Glutamatergic neuron (in vitro differentiated cells): ENCODE data around the gene VMP1. TPM values are rescaled to one million over a fixed set of nuclear protein-coding genes. Genes with fewer than 3 reads are reported as not detected.

Source experiments
- DNase-seq: peaks from one replicate; pipeline ENCODE4 v3.0.0; 2022
- H3K27ac Mint-ChIP-seq: one replicate; pipeline ENCODE4 v1.8.0; 2020; ENCODE audit warnings: mild to moderate bottlenecking, mixed read lengths, inconsistent platforms; ENCODE audit not compliant: unreplicated experiment
- H3K27me3 Mint-ChIP-seq: one replicate; pipeline ENCODE4 v1.8.0; 2020; ENCODE audit warnings: mild to moderate bottlenecking, moderate library complexity, mixed read lengths, inconsistent platforms; ENCODE audit not compliant: unreplicated experiment
- H3K36me3 Mint-ChIP-seq: one replicate; pipeline ENCODE4 v1.8.0; 2020; ENCODE audit warnings: mild to moderate bottlenecking, mixed read lengths, inconsistent platforms; ENCODE audit not compliant: unreplicated experiment
- H3K4me1 Mint-ChIP-seq: one replicate; pipeline ENCODE4 v1.8.0; 2020; ENCODE audit warnings: mild to moderate bottlenecking, low read depth, mixed read lengths, inconsistent platforms; ENCODE audit not compliant: unreplicated experiment
- H3K4me3 Mint-ChIP-seq: one replicate; pipeline ENCODE4 v1.8.0; 2020; ENCODE audit warnings: mild to moderate bottlenecking, mixed read lengths, inconsistent platforms; ENCODE audit not compliant: unreplicated experiment
- H3K9me3 Mint-ChIP-seq: one replicate; pipeline ENCODE4 v1.8.0; 2020; ENCODE audit warnings: mild to moderate bottlenecking, moderate library complexity, mixed read lengths, inconsistent platforms; ENCODE audit not compliant: unreplicated experiment
- total RNA-seq: library from RNA; stranded (reverse); fragmentation: NEBNext Ultra II Directional; extraction: Animal tissue kit (Norgen Biotek cat#: 25700); gene quantifications from one replicate; pipeline ENCODE4 v1.2.1, GENCODE V29; 2021; ENCODE audit not compliant: unreplicated experiment
- TF ChIP-seq, protein P1 (sequence below): fragments of 200-600 bp; sonication (generic); IDR thresholded peaks from one replicate; pipeline ENCODE4 v1.5.0; 2021; ENCODE audit not compliant: partially characterized antibody, unreplicated experiment

The VMP1 gene
- total RNA-seq, 1 donor from 2014 or later = 64.1 TPM

DNA sequence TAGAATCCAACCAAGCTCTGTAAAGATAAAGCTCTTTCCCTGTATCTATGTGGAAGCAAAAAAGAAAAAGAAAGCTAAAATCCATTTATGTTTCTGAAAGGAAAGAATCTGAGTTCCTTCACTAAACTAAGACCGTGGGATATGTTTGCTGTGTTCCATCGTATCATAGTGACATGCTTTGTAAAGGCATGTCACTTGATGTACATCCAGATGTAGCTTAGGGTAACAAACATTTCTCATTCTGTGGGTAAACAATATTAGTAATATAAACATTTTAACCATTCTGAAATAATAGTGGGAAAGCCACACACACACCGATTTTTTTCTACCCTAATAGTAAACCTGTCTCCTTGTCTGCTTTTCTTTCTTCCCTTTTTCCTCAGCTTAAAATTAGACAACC, 107.2 kb downstream of the VMP1 start:
- TF ChIP-seq, protein P1, sequence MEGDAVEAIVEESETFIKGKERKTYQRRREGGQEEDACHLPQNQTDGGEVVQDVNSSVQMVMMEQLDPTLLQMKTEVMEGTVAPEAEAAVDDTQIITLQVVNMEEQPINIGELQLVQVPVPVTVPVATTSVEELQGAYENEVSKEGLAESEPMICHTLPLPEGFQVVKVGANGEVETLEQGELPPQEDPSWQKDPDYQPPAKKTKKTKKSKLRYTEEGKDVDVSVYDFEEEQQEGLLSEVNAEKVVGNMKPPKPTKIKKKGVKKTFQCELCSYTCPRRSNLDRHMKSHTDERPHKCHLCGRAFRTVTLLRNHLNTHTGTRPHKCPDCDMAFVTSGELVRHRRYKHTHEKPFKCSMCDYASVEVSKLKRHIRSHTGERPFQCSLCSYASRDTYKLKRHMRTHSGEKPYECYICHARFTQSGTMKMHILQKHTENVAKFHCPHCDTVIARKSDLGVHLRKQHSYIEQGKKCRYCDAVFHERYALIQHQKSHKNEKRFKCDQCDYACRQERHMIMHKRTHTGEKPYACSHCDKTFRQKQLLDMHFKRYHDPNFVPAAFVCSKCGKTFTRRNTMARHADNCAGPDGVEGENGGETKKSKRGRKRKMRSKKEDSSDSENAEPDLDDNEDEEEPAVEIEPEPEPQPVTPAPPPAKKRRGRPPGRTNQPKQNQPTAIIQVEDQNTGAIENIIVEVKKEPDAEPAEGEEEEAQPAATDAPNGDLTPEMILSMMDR = no peak
- no peaks in the 10 kb centered on the region for H3K27me3 Mint-ChIP-seq
- no peak overlapping the region for H3K27ac Mint-ChIP-seq
- H3K9me3 Mint-ChIP-seq = peaks cover 3% of the 10 kb centered on the region
- H3K36me3 Mint-ChIP-seq = no peaks in the 10 kb centered on the region
- H3K4me1 Mint-ChIP-seq = peaks cover 4% of the 10 kb centered on the region
- no peak overlapping the region for H3K4me3 Mint-ChIP-seq
- DNase-seq = no peak

DNA sequence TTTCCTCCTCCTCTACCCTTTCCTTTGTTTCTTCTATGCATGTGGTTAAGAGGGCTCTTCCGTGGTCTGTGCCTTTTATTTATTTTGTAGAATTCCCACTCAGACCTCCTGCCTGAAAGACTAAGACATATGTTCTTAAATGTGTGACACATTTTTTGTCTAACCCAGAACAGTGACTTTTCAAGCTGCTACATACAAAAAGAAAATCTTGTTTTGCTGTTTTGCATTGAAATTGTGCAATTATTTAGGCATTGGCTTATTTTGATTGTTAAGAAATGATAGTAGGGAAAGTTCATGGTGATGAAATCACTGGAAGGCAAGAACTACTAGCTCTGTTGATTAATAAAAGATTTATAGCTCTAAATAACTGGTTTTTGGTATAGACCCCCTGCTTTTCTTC, 108.5 kb downstream of the VMP1 start:
- H3K4me1 Mint-ChIP-seq = peaks cover 4% of the 10 kb centered on the region
- H3K27me3 Mint-ChIP-seq = no peaks in the 10 kb centered on the region
- TF ChIP-seq, protein P1 = no peak
- DNase-seq = no peak
- no peaks in the 10 kb centered on the region for H3K36me3 Mint-ChIP-seq
- peaks cover 3% of the 10 kb centered on the region for H3K9me3 Mint-ChIP-seq
- H3K4me3 Mint-ChIP-seq = no peak overlapping the region
- no peak overlapping the region for H3K27ac Mint-ChIP-seq

DNA sequence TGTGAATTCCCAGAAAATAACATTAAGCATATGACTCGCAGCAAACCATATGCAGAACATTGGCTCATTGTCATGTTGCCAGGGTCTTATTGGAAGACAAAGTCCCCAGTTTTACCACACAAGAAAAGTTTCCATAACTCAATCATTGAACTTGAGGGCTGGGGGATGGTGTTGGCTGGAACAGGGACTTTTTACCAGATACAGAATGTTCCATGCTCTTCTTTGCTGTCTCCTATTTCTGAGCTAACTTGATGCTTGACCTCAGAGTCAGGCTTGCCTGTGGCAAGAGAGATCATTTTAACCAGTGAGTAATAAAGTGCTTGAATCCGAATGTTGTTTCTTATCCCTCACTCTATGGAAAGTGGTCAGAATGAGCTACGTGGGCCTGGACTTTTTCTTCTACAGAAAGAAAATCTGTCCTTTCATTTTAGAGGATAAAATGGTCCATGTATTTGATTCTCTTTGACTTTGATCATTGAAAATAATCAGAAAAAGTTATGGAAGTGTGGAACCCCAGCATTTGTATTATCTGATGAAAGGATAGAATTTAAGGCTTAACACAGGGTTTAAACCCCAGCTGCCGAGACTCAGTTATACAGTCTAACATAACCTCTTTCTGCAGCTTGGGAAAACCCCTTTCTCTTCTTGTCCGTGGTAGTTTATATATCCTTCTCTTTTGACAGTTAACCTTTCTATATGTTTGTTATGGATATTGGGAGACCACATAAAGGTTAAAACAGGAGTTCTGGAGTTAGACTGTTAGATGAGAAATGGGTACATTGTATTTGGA, 118.3 kb downstream of the VMP1 start:
- Mint-ChIP-seq H3K4me1 (peaks cover 7% of the 10 kb centered on the region), H3K27ac (no peak overlapping the region), H3K27me3 (no peaks in the 10 kb centered on the region), H3K36me3 (no peaks in the 10 kb centered on the region), H3K9me3 (peaks cover 2% of the 10 kb centered on the region), H3K4me3 (no peak overlapping the region)
- TF ChIP-seq, protein P1 = no peak
- no peak for DNase-seq

DNA sequence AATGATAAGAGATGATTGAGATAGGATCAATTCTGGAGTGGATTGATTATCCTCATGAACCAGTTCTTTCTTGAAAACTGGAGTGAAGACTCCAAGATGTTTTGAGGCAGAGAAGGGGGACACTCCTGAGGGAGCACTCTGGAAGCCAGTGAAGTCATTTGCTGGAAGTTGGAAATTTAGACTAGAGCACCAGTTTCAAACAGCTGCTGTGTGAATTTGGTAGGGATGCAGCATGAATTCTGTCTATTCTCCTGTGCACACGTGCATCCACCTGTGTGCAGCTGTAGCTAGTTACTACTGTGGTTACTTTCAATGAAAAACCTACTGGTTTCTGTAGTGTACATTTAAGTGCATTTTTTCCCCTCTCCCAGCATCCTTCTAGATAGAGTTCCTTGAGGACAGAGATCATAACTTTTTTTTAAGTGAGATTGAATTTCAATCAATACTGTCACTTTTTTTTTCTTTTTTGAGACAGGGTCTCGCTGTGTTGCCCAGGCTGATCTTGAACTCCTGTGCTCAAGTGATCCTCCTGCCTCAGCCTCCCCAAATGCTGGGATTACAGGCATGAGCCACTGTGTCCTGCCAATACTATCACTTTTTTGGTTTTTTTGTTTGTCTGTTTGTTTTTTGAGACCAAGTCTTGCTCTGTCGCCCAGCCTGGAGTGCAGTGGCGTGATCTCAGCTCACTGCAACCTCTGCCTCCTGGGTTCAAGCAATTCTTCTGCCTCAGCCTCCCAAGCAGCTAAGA, 119.4 kb downstream of the VMP1 start:
- TF ChIP-seq, protein P1 = no peak
- peaks cover 2% of the 10 kb centered on the region for H3K9me3 Mint-ChIP-seq
- no peak for DNase-seq
- H3K4me1 Mint-ChIP-seq = peaks cover 7% of the 10 kb centered on the region
- no peak overlapping the region for H3K4me3 Mint-ChIP-seq
- H3K27ac Mint-ChIP-seq = no peak overlapping the region
- H3K27me3 Mint-ChIP-seq = no peaks in the 10 kb centered on the region
- no peaks in the 10 kb centered on the region for H3K36me3 Mint-ChIP-seq
